Activated T-helper 2 cell treated with anti-CD3 and anti-CD28 coated beads, Interferon-gamma antibody, Interleukin-2, Interleukin-4, amounts not matched to agents 10 μg/mL and 5 μg/mL and 100 μg/mL, durations not matched to agents 14 hours and 24 hours and 36 hours (primary cell): Measurements from ENCODE around the gene RFX1. TPM values are rescaled to one million over a fixed set of nuclear protein-coding genes. Genes with fewer than 3 reads are reported as not detected.
"Not testable (repeated sequence)": the region's sequence is repeated elsewhere in the genome, so short reads cannot be mapped to it uniquely, and the experiment has no call there.

Experiments used
- DNase-seq: peaks from one replicate; pipeline ENCODE4 v3.0.0; 2021; ENCODE audit warnings: low spot score
- H3K27ac Mint-ChIP-seq: one replicate; pipeline ENCODE4 v1.8.0; 2021; ENCODE audit warnings: mixed read lengths
- H3K27me3 Mint-ChIP-seq: one replicate; pipeline ENCODE4 v1.8.0; 2021; ENCODE audit warnings: low read depth, mixed read lengths
- H3K36me3 Mint-ChIP-seq: one replicate; pipeline ENCODE4 v1.8.0; 2021; ENCODE audit warnings: low read depth, mixed read lengths
- H3K4me1 Mint-ChIP-seq: one replicate; pipeline ENCODE4 v1.8.0; 2021; ENCODE audit warnings: low read depth, mixed read lengths
- H3K4me3 Mint-ChIP-seq: one replicate; pipeline ENCODE4 v1.8.0; 2021; ENCODE audit warnings: low read depth, mild to moderate bottlenecking, moderate library complexity, mixed read lengths
- H3K9me3 Mint-ChIP-seq: one replicate; pipeline ENCODE4 v1.8.0; 2021; ENCODE audit warnings: mixed read lengths
- intact Hi-C: fragments of 100-400 bp; cut with micrococcal nuclease; formaldehyde crosslinking; loops from one replicate; pipeline ENCODE4 v1.15.1; 2023
- total RNA-seq: library from RNA; stranded (reverse); gene quantifications from 2 replicates; pipeline ENCODE4 v1.2.3, GENCODE V29; 2022

The RFX1 gene
- 15.7 and 17.0 TPM in 2 replicates for total RNA-seq

GRCh38 chr19:14006085-14006765 lies at the start of gene RFX1:
RFX1 (minus strand) TSS chr19:14006320; CDS start chr19:13993843, 12,477 bp downstream.
- intact Hi-C loops: loop anchor here (1.0 to 5.0 kb wide), 3 partner anchors 20 to 126 kb away; partner anchors contain the start of gene MISP3
- Mint-ChIP-seq H3K36me3 (peaks cover under 1% of the 10 kb centered on the region), H3K27me3 (no peaks in the 10 kb centered on the region), H3K27ac (peak within 1 kb of the TSS; percentile 94), H3K9me3 (no peaks in the 10 kb centered on the region), H3K4me1 (peaks cover 34% of the 10 kb centered on the region), H3K4me3 (peak within 1 kb of the TSS; percentile 84)
- peak; percentile 99 for DNase-seq

- H3K4me1 Mint-ChIP-seq: peaks cover 16% of the 10 kb centered on the region
- peaks cover 32% of the 10 kb centered on the region for H3K27me3 Mint-ChIP-seq
- H3K9me3 Mint-ChIP-seq: no peaks in the 10 kb centered on the region
- H3K36me3 Mint-ChIP-seq: peaks cover 37% of the 10 kb centered on the region
- H3K4me3 Mint-ChIP-seq: no peak overlapping the region
- intact Hi-C loops: no loop called here
- DNase-seq: no peak
- H3K27ac Mint-ChIP-seq: no peak overlapping the region
These were observed 49.3 kb upstream of the RFX1 start for GRCh38 chr19:14055396-14055795.

- DNase-seq: no peak
- no peaks in the 10 kb centered on the region for H3K9me3 Mint-ChIP-seq
- H3K36me3 Mint-ChIP-seq: peaks cover 43% of the 10 kb centered on the region
- peaks cover 27% of the 10 kb centered on the region for H3K27me3 Mint-ChIP-seq
- H3K4me3 Mint-ChIP-seq: no peak overlapping the region
- H3K27ac Mint-ChIP-seq: no peak overlapping the region
- intact Hi-C loops: no loop called here
- H3K4me1 Mint-ChIP-seq: peaks cover 13% of the 10 kb centered on the region
These were observed 48.6 kb upstream of the RFX1 start for GRCh38 chr19:14054721-14055120.

- Mint-ChIP-seq H3K27ac (no peak overlapping the region), H3K36me3 (peaks cover 46% of the 10 kb centered on the region), H3K27me3 (peaks cover 23% of the 10 kb centered on the region), H3K4me3 (no peak overlapping the region), H3K9me3 (no peaks in the 10 kb centered on the region), H3K4me1 (peaks cover 10% of the 10 kb centered on the region)
- intact Hi-C loops: no loop called here
- no peak for DNase-seq
These were observed 48.0 kb upstream of the RFX1 start for GRCh38 chr19:14054099-14054498.

GRCh38 chr19:14053500-14053899 lies 47.4 kb upstream of the RFX1 start:
- Mint-ChIP-seq H3K27ac (no peak overlapping the region), H3K4me1 (peaks cover 4% of the 10 kb centered on the region), H3K4me3 (no peak overlapping the region), H3K36me3 (peaks cover 52% of the 10 kb centered on the region), H3K27me3 (peaks cover 17% of the 10 kb centered on the region), H3K9me3 (no peaks in the 10 kb centered on the region)
- DNase-seq: no peak
- intact Hi-C loops: no loop called here

- H3K27ac Mint-ChIP-seq: no peak overlapping the region
- H3K36me3 Mint-ChIP-seq: peaks cover 56% of the 10 kb centered on the region
- H3K9me3 Mint-ChIP-seq: no peaks in the 10 kb centered on the region
- intact Hi-C loops: no loop called here
- DNase-seq: no peak
- H3K4me3 Mint-ChIP-seq: no peak overlapping the region
- H3K4me1 Mint-ChIP-seq: no peaks in the 10 kb centered on the region
- H3K27me3 Mint-ChIP-seq: peaks cover 12% of the 10 kb centered on the region
These were observed 46.9 kb upstream of the RFX1 start for GRCh38 chr19:14053032-14053431.

GRCh38 chr19:14052470-14052869 lies 46.4 kb upstream of the RFX1 start:
- no peak overlapping the region for H3K4me3 Mint-ChIP-seq
- H3K27ac Mint-ChIP-seq: no peak overlapping the region
- no peaks in the 10 kb centered on the region for H3K4me1 Mint-ChIP-seq
- intact Hi-C loops: no loop called here
- H3K9me3 Mint-ChIP-seq: no peaks in the 10 kb centered on the region
- no peak for DNase-seq
- peaks cover 7% of the 10 kb centered on the region for H3K27me3 Mint-ChIP-seq
- peaks cover 62% of the 10 kb centered on the region for H3K36me3 Mint-ChIP-seq

GRCh38 chr19:14051980-14052379 lies 45.9 kb upstream of the RFX1 start:
- peaks cover 67% of the 10 kb centered on the region for H3K36me3 Mint-ChIP-seq
- H3K27ac Mint-ChIP-seq: no peak overlapping the region
- no peaks in the 10 kb centered on the region for H3K9me3 Mint-ChIP-seq
- intact Hi-C loops: no loop called here
- no peaks in the 10 kb centered on the region for H3K4me1 Mint-ChIP-seq
- peaks cover 7% of the 10 kb centered on the region for H3K27me3 Mint-ChIP-seq
- no peak for DNase-seq
- no peak overlapping the region for H3K4me3 Mint-ChIP-seq

GRCh38 chr19:14050961-14051360 lies 44.8 kb upstream of the RFX1 start:
- DNase-seq, H3K27ac Mint-ChIP-seq, intact Hi-C loops, H3K9me3 Mint-ChIP-seq, H3K4me1 Mint-ChIP-seq, H3K27me3 Mint-ChIP-seq, H3K4me3 Mint-ChIP-seq: not testable (repeated sequence)
- H3K36me3 Mint-ChIP-seq: peaks cover 75% of the 10 kb centered on the region

- DNase-seq: no peak
- no peak overlapping the region for H3K27ac Mint-ChIP-seq
- intact Hi-C loops: no loop called here
- H3K9me3 Mint-ChIP-seq: no peaks in the 10 kb centered on the region
- H3K36me3 Mint-ChIP-seq: peaks cover 79% of the 10 kb centered on the region
- H3K4me3 Mint-ChIP-seq: no peak overlapping the region
- H3K4me1 Mint-ChIP-seq: no peaks in the 10 kb centered on the region
- peaks cover 2% of the 10 kb centered on the region for H3K27me3 Mint-ChIP-seq
These were observed 44.4 kb upstream of the RFX1 start for GRCh38 chr19:14050512-14050911.

- intact Hi-C loops: loop anchor here (1.0 kb wide), 1 partner anchor 168 kb away; no protein-coding TSS in a partner anchor
- DNase-seq: peak; percentile 53
- Mint-ChIP-seq H3K36me3 (peaks cover 70% of the 10 kb centered on the region), H3K4me1 (no peaks in the 10 kb centered on the region), H3K27ac (no peak overlapping the region), H3K9me3 (no peaks in the 10 kb centered on the region), H3K4me3 (no peak overlapping the region), H3K27me3 (no peaks in the 10 kb centered on the region)
These were observed 42.5 kb upstream of the RFX1 start for GRCh38 chr19:14048443-14049153.

- H3K9me3 Mint-ChIP-seq, H3K4me1 Mint-ChIP-seq, DNase-seq, H3K27ac Mint-ChIP-seq, H3K27me3 Mint-ChIP-seq, H3K4me3 Mint-ChIP-seq: not testable (repeated sequence)
- H3K36me3 Mint-ChIP-seq: peaks cover 68% of the 10 kb centered on the region
- intact Hi-C loops: loop anchor here (1.0 kb wide), 1 partner anchor 168 kb away; no protein-coding TSS in a partner anchor
These were observed 41.7 kb upstream of the RFX1 start for GRCh38 chr19:14047866-14048265.
